ENCODE results near the gene KMT5C. TPM values are rescaled to one million over a fixed set of nuclear protein-coding genes. Genes with fewer than 3 reads are reported as not detected.

Gene KMT5C
- 51.0 TPM for polyA plus RNA-seq (2013, experiment 1 of 4)
- 45.4 TPM for polyA plus RNA-seq (2013, experiment 2 of 4)
- 41.6 TPM for polyA plus RNA-seq (2013, experiment 3 of 4)
- 44.1 TPM for polyA plus RNA-seq (2013, experiment 4 of 4)

GRCh38 chr19:55339105-55339888 is at the start of gene KMT5C:
TSS of gene KMT5C (plus strand) at chr19:55339876. CDS start at chr19:55341937, 2,061 bp downstream.
- Histone ChIP-seq H3K9me3 (ENCODE audit: control insufficient read depth, low read length) (no peaks in the 10 kb centered on the region), H3K27ac (ENCODE audit: insufficient read depth, low read depth, low read length, poor library complexity, severe bottlenecking) (peak within 1 kb of the TSS; percentile 98), H3K27me3 (ENCODE audit: control insufficient read depth, insufficient read depth, low read length, poor library complexity, severe bottlenecking) (no peaks in the 10 kb centered on the region), H3K36me3 (ENCODE audit: control insufficient read depth, insufficient read depth, low read length) (peaks cover 16% of the 10 kb centered on the region), H3K4me3 (ENCODE audit: insufficient read depth, low read depth, low read length) (peak within 1 kb of the TSS; percentile 83), H3K4me1 (ENCODE audit: control insufficient read depth, insufficient read depth, low read length) (peaks cover 11% of the 10 kb centered on the region)
- 1% methylated on average over 63 of the region's 63 CpGs for WGBS, 2 experiments

- H3K27ac ChIP-seq (ENCODE audit: insufficient read depth, low read depth, low read length, poor library complexity, severe bottlenecking), result no peak overlapping the region
- H3K9me3 ChIP-seq (ENCODE audit: control insufficient read depth, low read length), result no peaks in the 10 kb centered on the region
- H3K4me3 ChIP-seq (ENCODE audit: insufficient read depth, low read depth, low read length), result no peak overlapping the region
- no peaks in the 10 kb centered on the region for H3K27me3 ChIP-seq (ENCODE audit: control insufficient read depth, insufficient read depth, low read length, poor library complexity, severe bottlenecking)
- 94 to 96% methylated on average over 10 of the region's 10 CpGs for WGBS, 2 experiments
- peaks cover 7% of the 10 kb centered on the region for H3K4me1 ChIP-seq (ENCODE audit: control insufficient read depth, insufficient read depth, low read length)
- peaks cover 25% of the 10 kb centered on the region for H3K36me3 ChIP-seq (ENCODE audit: control insufficient read depth, insufficient read depth, low read length)
These were observed 42.4 kb upstream of the KMT5C start for GRCh38 chr19:55297267-55297666.

- no peaks in the 10 kb centered on the region for H3K9me3 ChIP-seq (ENCODE audit: control insufficient read depth, low read length)
- H3K27ac ChIP-seq (ENCODE audit: insufficient read depth, low read depth, low read length, poor library complexity, severe bottlenecking), result no peak overlapping the region
- whole genome bisulfite sequencing, 2 experiments, result 90 to 93% methylated on average over 10 of the region's 10 CpGs
- H3K4me1 ChIP-seq (ENCODE audit: control insufficient read depth, insufficient read depth, low read length), result peaks cover 7% of the 10 kb centered on the region
- H3K27me3 ChIP-seq (ENCODE audit: control insufficient read depth, insufficient read depth, low read length, poor library complexity, severe bottlenecking), result no peaks in the 10 kb centered on the region
- H3K4me3 ChIP-seq (ENCODE audit: insufficient read depth, low read depth, low read length), result no peak overlapping the region
- peaks cover 30% of the 10 kb centered on the region for H3K36me3 ChIP-seq (ENCODE audit: control insufficient read depth, insufficient read depth, low read length)
These were observed 39.7 kb upstream of the KMT5C start for GRCh38 chr19:55299991-55300390.

DNA sequence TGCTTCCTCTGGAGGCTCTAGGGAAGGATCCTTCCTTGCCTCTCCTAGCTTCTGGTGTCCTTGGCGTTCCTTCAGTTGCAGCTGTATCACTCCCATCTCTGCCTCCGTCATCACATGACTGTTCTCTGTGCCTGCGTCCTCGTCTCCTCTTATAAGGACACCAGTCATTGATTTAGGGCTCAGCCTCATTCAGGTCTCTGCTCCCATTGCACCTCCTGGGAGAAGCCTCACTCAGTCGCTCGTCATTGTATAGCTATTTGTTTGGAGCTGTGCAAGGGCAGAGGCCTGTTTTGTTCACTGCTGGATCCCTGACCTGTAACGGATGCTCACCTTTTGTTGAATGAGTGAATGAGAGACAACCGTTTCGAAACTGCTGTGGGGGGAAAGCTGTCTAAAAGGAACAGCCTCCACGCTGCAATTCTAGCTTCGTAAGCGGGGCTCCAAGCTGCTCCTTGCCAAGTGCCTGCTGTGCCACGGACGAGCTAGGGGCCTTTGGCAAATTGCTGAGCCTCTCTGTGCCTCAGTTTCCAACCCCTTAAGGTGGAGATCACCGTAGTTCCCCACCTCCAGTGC is 38.7 kb upstream of the KMT5C start:
- Histone ChIP-seq H3K36me3 (ENCODE audit: control insufficient read depth, insufficient read depth, low read length) (peaks cover 28% of the 10 kb centered on the region), H3K27me3 (ENCODE audit: control insufficient read depth, insufficient read depth, low read length, poor library complexity, severe bottlenecking) (no peaks in the 10 kb centered on the region), H3K9me3 (ENCODE audit: control insufficient read depth, low read length) (no peaks in the 10 kb centered on the region), H3K27ac (ENCODE audit: insufficient read depth, low read depth, low read length, poor library complexity, severe bottlenecking) (no peak overlapping the region), H3K4me1 (ENCODE audit: control insufficient read depth, insufficient read depth, low read length) (peaks cover 7% of the 10 kb centered on the region), H3K4me3 (ENCODE audit: insufficient read depth, low read depth, low read length) (no peak overlapping the region)
- WGBS, 2 experiments, result 61 to 66% methylated on average over 15 of the region's 15 CpGs

DNA sequence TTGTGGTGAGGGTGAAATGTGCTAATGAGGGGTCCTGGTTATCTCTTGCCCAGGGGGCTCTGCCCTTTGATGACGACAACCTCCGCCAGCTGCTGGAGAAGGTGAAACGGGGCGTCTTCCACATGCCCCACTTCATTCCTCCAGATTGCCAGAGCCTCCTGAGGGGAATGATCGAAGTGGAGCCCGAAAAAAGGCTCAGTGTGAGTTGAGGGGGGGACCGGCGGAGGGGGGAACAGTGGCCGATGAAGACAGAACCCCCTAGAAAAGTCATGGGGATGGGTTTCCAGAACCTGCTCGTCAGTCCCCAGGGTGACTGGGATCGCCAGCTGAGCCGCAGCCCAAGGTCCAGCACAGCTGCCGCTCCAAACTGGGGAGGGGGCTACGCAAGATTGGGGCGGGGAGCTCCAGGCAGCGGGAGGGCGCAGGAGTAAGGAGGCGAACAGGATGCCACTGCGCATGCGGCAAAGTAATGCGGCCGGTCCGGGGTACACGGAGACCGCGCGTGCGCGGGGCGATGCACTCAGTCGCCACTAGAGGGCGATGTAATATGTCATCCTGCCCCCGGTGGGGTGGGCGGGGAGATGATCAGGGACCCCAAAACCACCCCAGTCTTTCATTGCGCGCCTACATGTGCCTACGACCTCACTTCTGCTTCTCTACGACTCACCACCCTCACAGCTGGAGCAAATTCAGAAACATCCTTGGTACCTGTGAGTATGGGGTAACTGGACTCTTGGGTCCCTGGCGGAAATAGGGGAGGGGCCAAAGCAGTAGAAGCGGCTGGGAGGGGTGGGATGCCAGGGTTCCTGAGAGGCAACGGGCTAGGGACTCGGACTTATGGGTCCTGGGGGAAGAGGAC is 38.0 kb upstream of the KMT5C start:
- H3K36me3 ChIP-seq (ENCODE audit: control insufficient read depth, insufficient read depth, low read length), result peaks cover 31% of the 10 kb centered on the region
- no peaks in the 10 kb centered on the region for H3K27me3 ChIP-seq (ENCODE audit: control insufficient read depth, insufficient read depth, low read length, poor library complexity, severe bottlenecking)
- H3K27ac ChIP-seq (ENCODE audit: insufficient read depth, low read depth, low read length, poor library complexity, severe bottlenecking), result no peak overlapping the region
- peaks cover 7% of the 10 kb centered on the region for H3K4me1 ChIP-seq (ENCODE audit: control insufficient read depth, insufficient read depth, low read length)
- no peak overlapping the region for H3K4me3 ChIP-seq (ENCODE audit: insufficient read depth, low read depth, low read length)
- WGBS, 2 experiments, result 25 to 26% methylated on average over 42 of the region's 42 CpGs
- no peaks in the 10 kb centered on the region for H3K9me3 ChIP-seq (ENCODE audit: control insufficient read depth, low read length)

GRCh38 chr19:55302318-55302703 is 37.4 kb upstream of the KMT5C start:
- 92% methylated on average over 12 of the region's 12 CpGs for WGBS, 2 experiments
- H3K27me3 ChIP-seq (ENCODE audit: control insufficient read depth, insufficient read depth, low read length, poor library complexity, severe bottlenecking), result no peaks in the 10 kb centered on the region
- no peak overlapping the region for H3K27ac ChIP-seq (ENCODE audit: insufficient read depth, low read depth, low read length, poor library complexity, severe bottlenecking)
- H3K36me3 ChIP-seq (ENCODE audit: control insufficient read depth, insufficient read depth, low read length), result peaks cover 30% of the 10 kb centered on the region
- no peaks in the 10 kb centered on the region for H3K9me3 ChIP-seq (ENCODE audit: control insufficient read depth, low read length)
- peaks cover 7% of the 10 kb centered on the region for H3K4me1 ChIP-seq (ENCODE audit: control insufficient read depth, insufficient read depth, low read length)
- H3K4me3 ChIP-seq (ENCODE audit: insufficient read depth, low read depth, low read length), result no peak overlapping the region

GRCh38 chr19:55303477-55303876 is 36.2 kb upstream of the KMT5C start:
- Histone ChIP-seq H3K4me1 (ENCODE audit: control insufficient read depth, insufficient read depth, low read length) (peaks cover 7% of the 10 kb centered on the region), H3K36me3 (ENCODE audit: control insufficient read depth, insufficient read depth, low read length) (peaks cover 30% of the 10 kb centered on the region), H3K9me3 (ENCODE audit: control insufficient read depth, low read length) (no peaks in the 10 kb centered on the region), H3K4me3 (ENCODE audit: insufficient read depth, low read depth, low read length) (no peak overlapping the region), H3K27ac (ENCODE audit: insufficient read depth, low read depth, low read length, poor library complexity, severe bottlenecking) (no peak overlapping the region), H3K27me3 (ENCODE audit: control insufficient read depth, insufficient read depth, low read length, poor library complexity, severe bottlenecking) (no peaks in the 10 kb centered on the region)
- WGBS, 2 experiments, result 96% methylated on average over 11 of the region's 11 CpGs

DNA sequence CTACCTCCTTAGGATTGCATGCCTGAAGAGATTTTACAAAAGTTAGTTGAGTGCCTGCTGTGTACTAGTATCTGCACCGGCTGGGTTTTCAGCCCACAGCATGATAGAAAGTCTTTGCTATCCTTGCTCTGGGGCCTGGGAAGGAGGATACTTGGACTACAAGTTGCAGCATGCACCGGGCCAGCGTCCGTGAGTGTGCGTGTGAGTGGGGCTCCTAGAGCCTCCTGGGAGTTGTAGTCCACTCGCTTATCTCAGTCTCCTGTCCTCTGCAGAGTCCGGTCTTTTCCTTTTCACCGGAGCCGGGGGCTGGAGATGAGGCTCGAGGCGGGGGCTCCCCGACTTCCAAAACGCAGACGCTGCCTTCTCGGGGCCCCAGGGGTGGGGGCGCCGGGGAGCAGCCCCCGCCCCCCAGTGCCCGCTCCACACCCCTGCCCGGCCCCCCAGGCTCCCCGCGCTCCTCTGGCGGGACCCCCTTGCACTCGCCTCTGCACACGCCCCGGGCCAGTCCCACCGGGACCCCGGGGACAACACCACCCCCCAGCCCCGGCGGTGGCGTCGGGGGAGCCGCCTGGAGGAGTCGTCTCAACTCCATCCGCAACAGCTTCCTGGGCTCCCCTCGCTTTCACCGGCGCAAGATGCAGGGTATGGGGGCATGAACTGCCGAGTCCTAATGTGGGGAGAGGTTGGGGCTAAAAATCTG is 35.2 kb upstream of the KMT5C start:
- H3K27me3 ChIP-seq (ENCODE audit: control insufficient read depth, insufficient read depth, low read length, poor library complexity, severe bottlenecking), result no peaks in the 10 kb centered on the region
- no peaks in the 10 kb centered on the region for H3K9me3 ChIP-seq (ENCODE audit: control insufficient read depth, low read length)
- 95 to 96% methylated on average over 39 of the region's 39 CpGs for WGBS, 2 experiments
- peaks cover 27% of the 10 kb centered on the region for H3K36me3 ChIP-seq (ENCODE audit: control insufficient read depth, insufficient read depth, low read length)
- no peak overlapping the region for H3K27ac ChIP-seq (ENCODE audit: insufficient read depth, low read depth, low read length, poor library complexity, severe bottlenecking)
- no peak overlapping the region for H3K4me3 ChIP-seq (ENCODE audit: insufficient read depth, low read depth, low read length)
- peaks cover 7% of the 10 kb centered on the region for H3K4me1 ChIP-seq (ENCODE audit: control insufficient read depth, insufficient read depth, low read length)

DNA sequence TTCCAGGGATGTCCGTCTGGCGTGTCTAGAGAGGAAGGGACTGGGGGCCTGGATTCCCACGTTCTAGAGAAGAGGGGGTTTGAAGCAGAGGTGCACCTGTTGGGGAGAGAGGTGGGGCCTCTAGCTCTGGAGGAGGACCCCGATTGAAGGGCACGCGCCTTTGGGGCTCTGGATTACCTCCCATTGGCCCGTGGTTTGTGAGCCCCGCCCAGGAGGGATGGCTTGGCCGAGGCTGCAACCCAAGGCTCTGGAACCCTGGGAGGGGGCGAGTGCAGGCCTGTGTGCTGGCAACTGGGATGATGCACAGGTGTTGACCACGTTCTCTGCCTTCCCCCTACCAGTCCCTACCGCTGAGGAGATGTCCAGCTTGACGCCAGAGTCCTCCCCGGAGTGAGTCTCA is 34.7 kb upstream of the KMT5C start:
- Histone ChIP-seq H3K27me3 (ENCODE audit: control insufficient read depth, insufficient read depth, low read length, poor library complexity, severe bottlenecking) (no peaks in the 10 kb centered on the region), H3K36me3 (ENCODE audit: control insufficient read depth, insufficient read depth, low read length) (peaks cover 27% of the 10 kb centered on the region), H3K4me1 (ENCODE audit: control insufficient read depth, insufficient read depth, low read length) (peaks cover 7% of the 10 kb centered on the region), H3K4me3 (ENCODE audit: insufficient read depth, low read depth, low read length) (no peak overlapping the region), H3K9me3 (ENCODE audit: control insufficient read depth, low read length) (no peaks in the 10 kb centered on the region), H3K27ac (ENCODE audit: insufficient read depth, low read depth, low read length, poor library complexity, severe bottlenecking) (no peak overlapping the region)
- WGBS, 2 experiments, result 90 to 91% methylated on average over 14 of the region's 14 CpGs

Data from ectodermal cell (in vitro differentiated cells).